ENCODE results near the gene PLCH2.

The PLCH2 gene

GRCh38 chr1:2480236-2480985 is 4.3 kb downstream of the PLCH2 start:
- DNase-seq: no peak

GRCh38 chr1:2480986-2481364 is 4.9 kb downstream of the PLCH2 start:
- DNase-seq: no peak

- no peak for DNase-seq
These were observed 5.8 kb downstream of the PLCH2 start for GRCh38 chr1:2481885-2482284.

- DNase-seq: no peak
These were observed 6.5 kb downstream of the PLCH2 start for GRCh38 chr1:2482588-2482987.

GRCh38 chr1:2483026-2483425 is 6.9 kb downstream of the PLCH2 start:
- no peak for DNase-seq

- DNase-seq: no peak
These were observed 7.9 kb downstream of the PLCH2 start for GRCh38 chr1:2483970-2484369.

GRCh38 chr1:2486041-2486440 is 10.0 kb downstream of the PLCH2 start:
- DNase-seq: no peak

GRCh38 chr1:2486558-2486957 is 10.5 kb downstream of the PLCH2 start:
- DNase-seq: no peak

GRCh38 chr1:2488688-2489087 is 12.6 kb downstream of the PLCH2 start:
- DNase-seq: no peak

- DNase-seq: no peak
These were observed 13.5 kb downstream of the PLCH2 start for GRCh38 chr1:2489615-2490014.

GRCh38 chr1:2492091-2492490 is 16.0 kb downstream of the PLCH2 start:
- no peak for DNase-seq

GRCh38 chr1:2493218-2493617 is 17.1 kb downstream of the PLCH2 start:
- no peak for DNase-seq

- DNase-seq: no peak
These were observed 17.7 kb downstream of the PLCH2 start for GRCh38 chr1:2493691-2494322.

- DNase-seq: no peak
These were observed 18.2 kb downstream of the PLCH2 start for GRCh38 chr1:2494323-2494693.

GRCh38 chr1:2495026-2495425 is 18.9 kb downstream of the PLCH2 start:
- no peak for DNase-seq

- no peak for DNase-seq
These were observed 19.5 kb downstream of the PLCH2 start for GRCh38 chr1:2495546-2495945.

- DNase-seq: no peak
These were observed 20.1 kb downstream of the PLCH2 start for GRCh38 chr1:2496087-2496622.

- DNase-seq: no peak
These were observed 20.7 kb downstream of the PLCH2 start for GRCh38 chr1:2496746-2497145.

- DNase-seq: no peak
These were observed 21.8 kb downstream of the PLCH2 start for GRCh38 chr1:2497891-2498290.

- no peak for DNase-seq
These were observed 22.6 kb downstream of the PLCH2 start for GRCh38 chr1:2498648-2499047.

- DNase-seq: no peak
These were observed 23.2 kb downstream of the PLCH2 start for GRCh38 chr1:2499260-2499659.

GRCh38 chr1:2499986-2500596 is 24.0 kb downstream of the PLCH2 start:
- no peak for DNase-seq

GRCh38 chr1:2501041-2501819 is 25.1 kb downstream of the PLCH2 start:
- no peak for DNase-seq

- no peak for DNase-seq
These were observed 25.7 kb downstream of the PLCH2 start for GRCh38 chr1:2501820-2502119.

All from NCI-H187 treated with DMSO at 0.1 percent for 48 hours (cell line).